GM12878 (cell line): Measurements from ENCODE around the gene NELFB. TPM values are rescaled to one million over a fixed set of nuclear protein-coding genes. Genes with fewer than 3 reads are reported as not detected.

Experiments used
- ATAC-seq: fragments of 200-7000 bp; cut with Tn5 transposase; 3 replicates; pipeline ENCODE4 v1.9.1; 2020; ENCODE audit warnings: mild to moderate bottlenecking, moderate library complexity
- BruUV-seq: library from RNA; stranded (reverse); fragments of 400-500 nt; replicated peaks from 2 replicates; lab custom pipeline; 2021; lab: Mats Ljungman, UMichigan
- CTCF ChIA-PET: fragments of 300-600 bp; sonication (Branson Sonifier 250); formaldehyde crosslinking; extraction: SDS; loops from one replicate; lab custom pipeline; 2021; ENCODE audit warnings: inconsistent platforms; lab: Yijun Ruan, JAX
- POLR2A ChIA-PET: fragments of 350-600 bp; formaldehyde crosslinking; extraction: SDS; loops from one replicate; lab custom pipeline; 2021; ENCODE audit warnings: inconsistent platforms; lab: Charles Lee
- RAD21 ChIA-PET: fragments of 300-600 bp; sonication (Branson Sonifier 250); formaldehyde crosslinking; loops from one replicate; lab custom pipeline; 2023; ENCODE audit warnings: antibody characterized with exemption; ENCODE audit not compliant: unreplicated experiment; lab: Charles Lee
- SMC1A ChIA-PET: fragments of 300-600 bp; sonication (Branson Sonifier 250); formaldehyde crosslinking; loops from one replicate; lab custom pipeline; 2023; ENCODE audit not compliant: unreplicated experiment, uncharacterized antibody; lab: Charles Lee
- DNase-seq: peaks from one replicate; pipeline ENCODE4 v3.0.0-alpha.2; 2011; ENCODE audit warnings: low read depth, low spot score
- FAIRE-seq: peaks from 3 replicates; lab custom pipeline; 2011; peaks lifted over from hg19 to GRCh38; lab: Jason Lieb, UNC
- H2AFZ ChIP-seq: 2 replicates; pipeline ENCODE4 v1.6.0; 2011; ENCODE audit warnings: low read depth, low read length, control low read depth; ENCODE audit not compliant: control insufficient read depth
- H3K27ac ChIP-seq: 2 replicates; pipeline ENCODE4 v1.5.1; 2011; ENCODE audit warnings: control low read depth; ENCODE audit not compliant: control insufficient read depth, insufficient read depth
- H3K27me3 ChIP-seq, 2 experiments: replicated peaks in 1 of 2; 2 replicates each; pipeline versions ENCODE4 v1.6.0 to v1.6.1; 2011; ENCODE audit warnings: low read length in 1 of 2; ENCODE audit not compliant: control insufficient read depth in 2 of 2, insufficient read depth in 2 of 2
- H3K36me3 ChIP-seq, 2 experiments: 2 replicates each; pipeline ENCODE4 v1.5.1; 2011; ENCODE audit warnings: low read length in 1 of 2; ENCODE audit not compliant: control insufficient read depth in 2 of 2, insufficient read depth in 2 of 2
- H3K4me1 ChIP-seq: 2 replicates; pipeline ENCODE4 v1.6.1; 2011; ENCODE audit warnings: mild to moderate bottlenecking, low read length, moderate library complexity, mixed read lengths; ENCODE audit not compliant: control insufficient read depth, insufficient read depth
- H3K4me2 ChIP-seq: 2 replicates; pipeline ENCODE4 v1.6.0; 2011; ENCODE audit warnings: control low read depth; ENCODE audit not compliant: control insufficient read depth, insufficient read depth
- H3K4me3 ChIP-seq: fragments of 200-600 bp; sonication (generic); 2 replicates; pipeline ENCODE4 v1.5.1; 2016
- H3K79me2 ChIP-seq: 2 replicates; pipeline ENCODE4 v1.6.0; 2011; ENCODE audit warnings: low read length; ENCODE audit not compliant: control insufficient read depth, insufficient read depth
- H3K9ac ChIP-seq: 2 replicates; pipeline ENCODE4 v1.8.0; 2011; ENCODE audit warnings: low read length, control low read depth, mixed read lengths; ENCODE audit not compliant: control insufficient read depth, insufficient read depth
- H3K9me3 ChIP-seq: replicated peaks from 3 replicates; pipeline ENCODE4 v1.5.1; 2011; ENCODE audit warnings: mild to moderate bottlenecking, low read length; ENCODE audit not compliant: control insufficient read depth, insufficient read depth
- H4K20me1 ChIP-seq: 2 replicates; pipeline ENCODE4 v1.6.0; 2011; ENCODE audit not compliant: control insufficient read depth, insufficient read depth
- CBX5 ChIP-seq: sonication (generic); IDR thresholded peaks from 2 replicates; pipeline ENCODE4 v1.6.1; 2016; ENCODE audit warnings: low read depth, moderate library complexity, mild to moderate bottlenecking, inconsistent platforms
- NR2C1 ChIP-seq: fragments of 450-650 bp; IDR thresholded peaks from 2 replicates; pipeline ENCODE4 v1.6.1; 2017; ENCODE audit warnings: antibody characterized with exemption, mild to moderate bottlenecking, moderate library complexity
- POLR2AphosphoS2 ChIP-seq: IDR thresholded peaks from 2 replicates; pipeline ENCODE4 v1.6.1; 2011; ENCODE audit warnings: low read depth, mild to moderate bottlenecking, low read length, improper control_type of control experiment, moderate library complexity
- REST ChIP-seq: IDR thresholded peaks from 2 replicates; pipeline ENCODE4 v1.6.1; 2012; ENCODE audit warnings: mild to moderate bottlenecking, low read depth, low read length
- RUNX3 ChIP-seq: IDR thresholded peaks from 2 replicates; pipeline ENCODE4 v1.6.1; 2012; ENCODE audit warnings: low read length, inconsistent platforms
- SIX5 ChIP-seq: IDR thresholded peaks from 2 replicates; pipeline ENCODE4 v1.6.1; 2011; ENCODE audit warnings: mild to moderate bottlenecking, low read depth, low read length, moderate library complexity; ENCODE audit not compliant: severe bottlenecking
- SMC3 ChIP-seq: IDR thresholded peaks from 2 replicates; pipeline ENCODE4 v1.6.1; 2011; ENCODE audit warnings: low read length, improper control_type of control experiment, borderline replicate concordance
- SUZ12 ChIP-seq: fragments of 200-600 bp; sonication (generic); IDR thresholded peaks from one replicate; pipeline ENCODE4 v1.6.1; 2018; ENCODE audit warnings: antibody characterized with exemption, mild to moderate bottlenecking; ENCODE audit not compliant: unreplicated experiment
- WRNIP1 ChIP-seq: IDR thresholded peaks from 2 replicates; pipeline ENCODE4 v1.6.1; 2011; ENCODE audit warnings: low read depth, low read length, improper control_type of control experiment, borderline replicate concordance
- ZBTB4 ChIP-seq: fragments of 450-650 bp; formaldehyde crosslinking; IDR thresholded peaks from 2 replicates; pipeline ENCODE4 v1.4.0; 2022; ENCODE audit warnings: mild to moderate bottlenecking, moderate library complexity
- ZBTB40 ChIP-seq: fragments of 450-650 bp; IDR thresholded peaks from 2 replicates; pipeline ENCODE4 v1.6.1; 2016; ENCODE audit warnings: mild to moderate bottlenecking, moderate library complexity, borderline replicate concordance
- WGBS: methylation state at CpG from one replicate; pipeline ENCODE4 v1.1.6; 2016; ENCODE audit warnings: low lambda C conversion rate; ENCODE audit not compliant: insufficient replicate concordance, insufficient coverage; ENCODE audit errors: missing lambda C conversion rate; 5-methylcytosine and 5-hydroxymethylcytosine counted together
- in situ Hi-C: fragments of 300-500 bp; cut with MboI; formaldehyde crosslinking; loops from 9 replicates; pipeline ENCODE4 v1.14.3; 2018; ENCODE audit warnings: mixed read lengths
- intact Hi-C: fragments of 100-400 bp; cut with micrococcal nuclease; formaldehyde crosslinking; loops from one replicate; pipeline ENCODE4 v1.14.2; 2022; ENCODE audit not compliant: unreplicated experiment
- polyA plus RNA-seq, 11 experiments: library from polyadenylated mRNA; depleted of rRNA in 4 of 11; unstranded in 6 of 11; stranded (reverse) in 5 of 11; fragments of >200 nt; fragmentation: Nextera tagmentation in 4 of 11; fragmentation: Illumina TruSeq in 1 of 11; extraction: Ambion mirVana in 4 of 11; extraction: Trizol in 1 of 11; gene quantifications; 1 replicate in 1 of 11; 2 replicates in 10 of 11; pipeline versions ENCODE4 v1.2.1 to v1.2.3, GENCODE V29; 2011 to 2016; ENCODE audit warnings: inconsistent platforms in 2 of 11, missing spikeins in 2 of 11, low read depth in 1 of 11
- total RNA-seq, 4 experiments: library from RNA; depleted of rRNA in 3 of 4; stranded (reverse); fragments of >200 nt in 3 of 4; fragmentation: Illumina TruSeq in 1 of 4; extraction: Trizol in 1 of 4; gene quantifications; 2 replicates each; pipeline versions ENCODE4 v1.2.1 to v1.2.3, GENCODE V29; 2013 to 2021

NELFB gene
- total and polyA plus RNA-seq, 10 of the 15 experiments (the other 5 are each of a cell fraction or from before 2014, with no cell fraction given), result 0.19 to 63.4 (median 30.9) TPM

GRCh38 chr9:137312852-137313325 is 57.8 kb downstream of the NELFB start:
- CTCF ChIA-PET, result interaction anchor here (1.2 to 1.6 kb wide), 2 partner anchors 9 to 11 kb away, joined by 4 to 7 read pairs; partner anchors contain the start of gene NRARP
- no peak overlapping the region for H3K4me2 ChIP-seq
- no peak for TF ChIP-seq SMC3
- TF ChIP-seq NR2C1, result no peak
- TF ChIP-seq SUZ12, result no peak
- no peak for TF ChIP-seq RUNX3
- no peak for TF ChIP-seq POLR2AphosphoS2
- no peak for TF ChIP-seq ZBTB4 (CRISPR knock-in tag)
- no peak for TF ChIP-seq CBX5
- no peak for TF ChIP-seq ZBTB40
- TF ChIP-seq REST, result no peak
- no peak for TF ChIP-seq SIX5
- no peak for TF ChIP-seq WRNIP1

More at GRCh38 chr9:137312852-137313325, 57.8 kb downstream of the NELFB start:
- no peaks in the 10 kb centered on the region for H3K4me1 ChIP-seq
- in situ Hi-C loops (no loop called here), intact Hi-C loops (no loop called here)
- H3K27ac ChIP-seq, result no peak overlapping the region
- BruUV-seq, result no TSS peak
- no peaks in the 10 kb centered on the region for H4K20me1 ChIP-seq
- DNase-seq (no peak), FAIRE-seq (no peak), ATAC-seq (no peak)
- WGBS, result 86% methylated on average over 6 of the region's 6 CpGs
- RAD21 ChIA-PET, result no interaction called here
- no peak overlapping the region for H3K4me3 ChIP-seq
- no peaks in the 10 kb centered on the region for H3K79me2 ChIP-seq
- SMC1A ChIA-PET, result no interaction called here
- H3K36me3 ChIP-seq, result no peaks in the 10 kb centered on the region
- no peaks in the 10 kb centered on the region for H3K9me3 ChIP-seq
- no peak overlapping the region for H2AFZ ChIP-seq
- H3K9ac ChIP-seq, result no peak overlapping the region
- POLR2A ChIA-PET, result no interaction called here
- H3K27me3 ChIP-seq, result no peaks in the 10 kb centered on the region
